K562 (cell line): ENCODE results near the gene KCNK10. TPM values are rescaled to one million over a fixed set of nuclear protein-coding genes. Genes with fewer than 3 reads are reported as not detected.

Source experiments
- ATAC-seq: fragments of 200-7000 bp; cut with Tn5 transposase; 3 replicates; pipeline ENCODE4 v1.9.1; 2020; ENCODE audit warnings: moderate library complexity
- BruUV-seq: library from RNA; stranded (reverse); fragments of 400-500 nt; replicated peaks from 2 replicates; lab custom pipeline; 2021; lab: Mats Ljungman, UMichigan
- CTCF ChIA-PET: fragments of 300-600 bp; formaldehyde crosslinking; extraction: SDS; loops from one replicate; lab custom pipeline; 2021; ENCODE audit warnings: low intra/inter-chr PET ratio; lab: Yijun Ruan, JAX
- POLR2A ChIA-PET: fragments of 300-600, 350-650 bp; sonication (Branson Sonifier 250); formaldehyde crosslinking; extraction: SDS; loops from one replicate; lab custom pipeline; 2021; ENCODE audit warnings: antibody characterized with exemption, inconsistent platforms; lab: Yijun Ruan, JAX
- DNase-seq, 4 experiments: peaks; one replicate each; pipeline versions ENCODE4 v3.0.0 to v3.0.0-alpha.2; 2011 to 2018; ENCODE audit warnings: low spot score in 3 of 4, mixed read lengths in 3 of 4; ENCODE audit errors: extremely low read depth in 1 of 4
- FAIRE-seq: peaks from 2 replicates; lab custom pipeline; 2011; peaks lifted over from hg19 to GRCh38; lab: Jason Lieb, UNC
- H2AFZ ChIP-seq: 2 replicates; pipeline ENCODE4 v1.6.0; 2011; ENCODE audit warnings: low read depth, low read length, control low read depth, inconsistent platforms
- H3K27ac ChIP-seq: fragments of 200-600 bp; 3 replicates; pipeline ENCODE4 v1.8.0; 2011; ENCODE audit warnings: low read depth, mild to moderate bottlenecking, control low read depth, inconsistent platforms, low read length, moderate library complexity, mixed read lengths; ENCODE audit errors: extremely low read depth
- H3K27me3 ChIP-seq, 2 experiments: fragments of 300-600 bp in 1 of 2; 2 replicates in 1 of 2; 3 replicates in 1 of 2; pipeline versions ENCODE4 v1.6.0 to v1.8.0; 2011; ENCODE audit warnings: inconsistent platforms in 2 of 2, low read length in 2 of 2, mild to moderate bottlenecking in 1 of 2, mixed read lengths in 1 of 2, moderate library complexity in 1 of 2; ENCODE audit not compliant: control insufficient read depth in 2 of 2, insufficient read depth in 2 of 2
- H3K36me3 ChIP-seq: fragments of 300-600 bp; 3 replicates; pipeline ENCODE4 v1.8.0; 2011; ENCODE audit warnings: mild to moderate bottlenecking, low read length, inconsistent platforms; ENCODE audit not compliant: control insufficient read depth, insufficient read depth
- H3K4me1 ChIP-seq, 2 experiments: fragments of 200-600 bp in 1 of 2; replicated peaks in 1 of 2; 2 replicates in 1 of 2; 3 replicates in 1 of 2; pipeline versions ENCODE4 v1.5.1 to v1.8.0; 2011; ENCODE audit warnings: inconsistent platforms in 2 of 2, low read length in 2 of 2, mild to moderate bottlenecking in 1 of 2, mixed read lengths in 1 of 2, moderate library complexity in 1 of 2; ENCODE audit not compliant: control insufficient read depth in 2 of 2, insufficient read depth in 2 of 2
- H3K4me2 ChIP-seq: 2 replicates; pipeline ENCODE4 v1.6.1; 2011; ENCODE audit warnings: low read length, control low read depth, inconsistent platforms, mixed read lengths; ENCODE audit not compliant: insufficient read depth
- H3K4me3 ChIP-seq: fragments of 200-600 bp; sonication (generic), shearing (Covaris generic); 2 replicates; pipeline ENCODE4 v1.5.1; 2016; ENCODE audit warnings: control low read depth, inconsistent platforms
- H3K79me2 ChIP-seq: fragments of 200-600 bp; 3 replicates; pipeline ENCODE4 v1.8.0; 2011; ENCODE audit warnings: low read length, inconsistent platforms; ENCODE audit not compliant: control insufficient read depth, insufficient read depth
- H3K9ac ChIP-seq, 2 experiments: 2 replicates each; pipeline versions ENCODE4 v1.6.0 to v1.6.1; 2011; ENCODE audit warnings: low read depth in 2 of 2, low read length in 2 of 2, control low read depth in 1 of 2, inconsistent platforms in 1 of 2, mild to moderate bottlenecking in 1 of 2, mixed read lengths in 1 of 2; ENCODE audit not compliant: insufficient read depth in 1 of 2
- H3K9me1 ChIP-seq: one replicate; pipeline ENCODE4 v1.6.0; 2011; ENCODE audit warnings: inconsistent platforms, mild to moderate bottlenecking, low read length, moderate library complexity; ENCODE audit not compliant: control insufficient read depth, insufficient read depth
- H3K9me3 ChIP-seq: replicated peaks from 2 replicates; pipeline ENCODE4 v1.5.1; 2011; ENCODE audit warnings: low read depth, low read length, inconsistent platforms; ENCODE audit not compliant: control insufficient read depth, insufficient read depth
- H4K20me1 ChIP-seq: replicated peaks from 2 replicates; pipeline ENCODE4 v1.6.1; 2011; ENCODE audit warnings: low read length, inconsistent platforms, mixed read lengths; ENCODE audit not compliant: control insufficient read depth, insufficient read depth
- BRCA1 ChIP-seq, 2 experiments: fragments of 450-650 bp in 1 of 2; sonication (generic) in 1 of 2; formaldehyde crosslinking in 1 of 2; IDR thresholded peaks; 2 replicates each; pipeline versions ENCODE4 v1.5.0 to v1.6.1; 2017 to 2020; ENCODE audit warnings: mild to moderate bottlenecking in 1 of 2, missing genetic modification reagents in 1 of 2
- EWSR1 ChIP-seq: fragments of 450-650 bp; IDR thresholded peaks from 2 replicates; pipeline ENCODE4 v1.6.1; 2018; ENCODE audit warnings: borderline replicate concordance, mild to moderate bottlenecking, low read depth, moderate library complexity; ENCODE audit not compliant: partially characterized antibody
- GABPB2 ChIP-seq: fragments of 250-450 bp; sonication (Bioruptor Pico); conservative IDR thresholded peaks from 2 replicates; pipeline ENCODE4 v1.5.1; 2021; ENCODE audit warnings: mild to moderate bottlenecking
- MECOM ChIP-seq: fragments of 250-450 bp; sonication (Bioruptor Pico); IDR thresholded peaks from 2 replicates; pipeline ENCODE4 v1.8.0; 2022; ENCODE audit warnings: inconsistent platforms
- MYNN ChIP-seq, 2 experiments: sonication (generic); formaldehyde crosslinking in 1 of 2; IDR thresholded peaks; 2 replicates each; pipeline versions ENCODE4 v1.5.0 to v1.6.1; 2016 to 2020; ENCODE audit warnings: antibody characterized with exemption in 1 of 2, missing genetic modification reagents in 1 of 2
- OTX1 ChIP-seq: fragments of 450-650 bp; formaldehyde crosslinking; IDR thresholded peaks from 2 replicates; pipeline ENCODE4 v1.4.0; 2022; ENCODE audit warnings: mild to moderate bottlenecking
- POU5F1 ChIP-seq: fragments of 150-350 bp; IDR thresholded peaks from 2 replicates; pipeline ENCODE4 v1.6.1; 2014; ENCODE audit warnings: borderline replicate concordance, low read length, low read depth, mild to moderate bottlenecking; ENCODE audit not compliant: partially characterized antibody
- RFX5 ChIP-seq: IDR thresholded peaks from 2 replicates; pipeline ENCODE4 v1.6.1; 2011; ENCODE audit warnings: low read depth, mild to moderate bottlenecking, improper control_type of control experiment, low read length
- SREBF1 ChIP-seq: fragments of 150-350 bp; IDR thresholded peaks from 2 replicates; pipeline ENCODE4 v1.6.1; 2014; ENCODE audit warnings: antibody characterized with exemption, low read depth, low read length, borderline replicate concordance
- STAG1 ChIP-seq: sonication (generic); formaldehyde crosslinking; IDR thresholded peaks from 2 replicates; pipeline ENCODE4 v1.5.0; 2020; ENCODE audit warnings: missing genetic modification reagents, borderline replicate concordance
- TAF15 ChIP-seq: fragments of 200-400 bp; formaldehyde crosslinking; IDR thresholded peaks from 2 replicates; pipeline ENCODE4 v1.6.1; 2017; ENCODE audit warnings: mild to moderate bottlenecking, low read depth, low read length, moderate library complexity
- WHSC1 ChIP-seq: IDR thresholded peaks from one replicate; pipeline ENCODE4 v1.6.1; 2012; ENCODE audit warnings: low read length, control low read depth, inconsistent platforms
- ZFPM2 ChIP-seq: fragments of 250-450 bp; sonication (Bioruptor Pico); IDR thresholded peaks from 2 replicates; pipeline ENCODE4 v1.5.1; 2022; ENCODE audit warnings: mild to moderate bottlenecking
- ZNF143 ChIP-seq: sonication (generic); formaldehyde crosslinking; IDR thresholded peaks from 2 replicates; pipeline ENCODE4 v1.9.0; 2022; ENCODE audit warnings: mild to moderate bottlenecking, missing genetic modification reagents
- ZNF232 ChIP-seq: sonication (generic); formaldehyde crosslinking; IDR thresholded peaks from 2 replicates; pipeline ENCODE4 v1.8.0; 2022; ENCODE audit warnings: mild to moderate bottlenecking, missing genetic modification reagents
- WGBS: fragments of 100-300 bp; shearing (Covaris generic); methylation state at CpG from one replicate; pipeline ENCODE4 v1.1.6; 2016; ENCODE audit warnings: low coverage, mixed read lengths; ENCODE audit not compliant: insufficient coverage; ENCODE audit errors: missing lambda C conversion rate; 5-methylcytosine and 5-hydroxymethylcytosine counted together
- in situ Hi-C: fragments of 300-500 bp; cut with MboI; formaldehyde crosslinking; loops from 4 replicates; pipeline ENCODE4 v1.15.0; 2018; ENCODE audit warnings: inconsistent platforms, mixed read lengths
- intact Hi-C: fragments of 100-400 bp; cut with micrococcal nuclease; formaldehyde crosslinking; loops from 2 replicates; pipeline ENCODE4 v1.14.2; 2022
- polyA plus RNA-seq, 8 experiments: library from polyadenylated mRNA; depleted of rRNA in 4 of 8; stranded (reverse) in 5 of 8; unstranded in 3 of 8; fragments of >200 nt; fragmentation: Nextera tagmentation in 2 of 8; fragmentation: Illumina TruSeq in 1 of 8; extraction: Ambion mirVana in 2 of 8; extraction: Trizol in 1 of 8; gene quantifications; 2 replicates each; pipeline versions ENCODE4 v1.2.1 to v1.2.3, GENCODE V29; 2011 to 2014; ENCODE audit warnings: inconsistent platforms in 1 of 8, missing spikeins in 1 of 8
- total RNA-seq, 7 experiments: library from RNA; depleted of rRNA in 6 of 7; stranded (reverse); fragments of >200 nt in 6 of 7; fragmentation: Illumina TruSeq in 2 of 7; extraction: Trizol in 2 of 7; gene quantifications; 2 replicates each; pipeline versions ENCODE4 v1.2.1 to v1.2.3, GENCODE V29; 2011 to 2021; ENCODE audit warnings: low replicate concordance in 1 of 7
- TF ChIP-seq, protein P1 (sequence below): fragments of 250-450 bp; sonication (Bioruptor Pico); IDR thresholded peaks from 2 replicates; pipeline ENCODE4 v1.5.0; 2022; ENCODE audit warnings: mild to moderate bottlenecking

KCNK10 gene
- total and polyA plus RNA-seq, 9 of the 15 experiments (the other 6 are each of a cell fraction or from before 2014, with no cell fraction given) = not detected

- no TSS peak for BruUV-seq
- CTCF ChIA-PET = no interaction called here
- WGBS = 0% methylated on average over 5 of the region's 5 CpGs
Observed at GRCh38 chr14:88231603-88232002, 91.5 kb downstream of the KCNK10 start.

DNA sequence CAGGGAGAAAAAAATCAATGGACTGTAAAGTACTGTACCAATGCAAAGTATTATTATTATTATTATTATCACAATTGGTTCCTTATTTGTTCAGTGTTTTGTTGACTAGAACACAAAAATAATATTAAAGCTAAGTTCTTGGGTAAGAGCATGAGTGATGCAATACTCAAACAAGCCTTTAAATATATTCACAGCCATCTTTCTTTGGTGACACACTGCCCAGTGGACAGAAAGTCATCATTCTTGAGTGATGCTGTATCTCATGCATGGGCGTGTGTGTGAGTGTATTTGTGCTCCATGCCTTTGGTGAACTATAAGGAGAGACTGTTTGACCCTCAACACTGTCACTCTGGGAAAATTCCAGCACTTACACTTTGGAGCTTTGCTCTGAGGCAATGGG, 93.6 kb downstream of the KCNK10 start:
- intact Hi-C loops (no loop called here), in situ Hi-C loops (no loop called here)
- DNase-seq (no peak), ATAC-seq (no peak), FAIRE-seq (no peak)
- no peak for TF ChIP-seq MECOM (CRISPR knock-in tag)
- TF ChIP-seq, protein P1, sequence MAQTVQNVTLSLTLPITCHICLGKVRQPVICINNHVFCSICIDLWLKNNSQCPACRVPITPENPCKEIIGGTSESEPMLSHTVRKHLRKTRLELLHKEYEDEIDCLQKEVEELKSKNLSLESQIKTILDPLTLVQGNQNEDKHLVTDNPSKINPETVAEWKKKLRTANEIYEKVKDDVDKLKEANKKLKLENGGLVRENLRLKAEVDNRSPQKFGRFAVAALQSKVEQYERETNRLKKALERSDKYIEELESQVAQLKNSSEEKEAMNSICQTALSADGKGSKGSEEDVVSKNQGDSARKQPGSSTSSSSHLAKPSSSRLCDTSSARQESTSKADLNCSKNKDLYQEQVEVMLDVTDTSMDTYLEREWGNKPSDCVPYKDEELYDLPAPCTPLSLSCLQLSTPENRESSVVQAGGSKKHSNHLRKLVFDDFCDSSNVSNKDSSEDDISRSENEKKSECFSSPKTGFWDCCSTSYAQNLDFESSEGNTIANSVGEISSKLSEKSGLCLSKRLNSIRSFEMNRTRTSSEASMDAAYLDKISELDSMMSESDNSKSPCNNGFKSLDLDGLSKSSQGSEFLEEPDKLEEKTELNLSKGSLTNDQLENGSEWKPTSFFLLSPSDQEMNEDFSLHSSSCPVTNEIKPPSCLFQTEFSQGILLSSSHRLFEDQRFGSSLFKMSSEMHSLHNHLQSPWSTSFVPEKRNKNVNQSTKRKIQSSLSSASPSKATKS = no peak
- no peak for TF ChIP-seq TAF15
- no peak for TF ChIP-seq RFX5
- TF ChIP-seq OTX1 = no peak
- TF ChIP-seq EWSR1 = no peak
- TF ChIP-seq STAG1 = no peak
- no peak for TF ChIP-seq ZFPM2 (CRISPR knock-in tag)
- TF ChIP-seq ZNF232 (CRISPR knock-in tag) = no peak
- ChIA-PET CTCF (no interaction called here), POLR2A (no interaction called here)
- WGBS = 0% methylated on average over 1 of the region's 1 CpG
- Histone ChIP-seq H3K27me3 (no peaks in the 10 kb centered on the region), H3K79me2 (no peaks in the 10 kb centered on the region), H3K4me3 (no peak overlapping the region), H3K4me2 (no peak overlapping the region), H4K20me1 (no peaks in the 10 kb centered on the region), H2AFZ (no peak overlapping the region), H3K9me1 (no peaks in the 10 kb centered on the region), H3K9me3 (no peaks in the 10 kb centered on the region), H3K27ac (no peak overlapping the region), H3K9ac (no peak overlapping the region), H3K36me3 (no peaks in the 10 kb centered on the region), H3K4me1 (no peaks in the 10 kb centered on the region)
- no TSS peak for BruUV-seq

More at GRCh38 chr14:88231603-88232002, 91.5 kb downstream of the KCNK10 start:
- Histone ChIP-seq H3K9ac (no peak overlapping the region), H3K79me2 (no peaks in the 10 kb centered on the region), H3K4me3 (no peak overlapping the region), H3K4me2 (no peak overlapping the region), H3K27me3 (no peaks in the 10 kb centered on the region), H3K9me3 (no peaks in the 10 kb centered on the region), H2AFZ (no peak overlapping the region), H3K9me1 (no peaks in the 10 kb centered on the region), H4K20me1 (no peaks in the 10 kb centered on the region), H3K36me3 (no peaks in the 10 kb centered on the region), H3K4me1 (no peaks in the 10 kb centered on the region), H3K27ac (no peak overlapping the region)
- POLR2A ChIA-PET = no interaction called here
- in situ Hi-C loops (no loop called here), intact Hi-C loops (loop anchor here (5.0 kb wide), 1 partner anchor 284 kb away; no protein-coding TSS in a partner anchor)
- ATAC-seq (no peak), FAIRE-seq (no peak), DNase-seq (no peak)
- TF ChIP-seq MYNN (IDR thresholded peaks at IDR 0.05) = no peak
- no peak for TF ChIP-seq MYNN (CRISPR knock-in tag; IDR thresholded peaks at IDR 0.05)
- no peak for TF ChIP-seq WHSC1
- no peak for TF ChIP-seq POU5F1
- TF ChIP-seq ZNF143 (CRISPR knock-in tag) = no peak
- TF ChIP-seq GABPB2 (CRISPR knock-in tag) = no peak
- TF ChIP-seq SREBF1 = no peak
- no peak for TF ChIP-seq BRCA1 (IDR thresholded peaks at IDR 0.05)
- TF ChIP-seq BRCA1 (CRISPR knock-in tag; IDR thresholded peaks at IDR 0.05) = no peak
